Omental fat pad (tissue), 4 donors: ENCODE measurements around the gene CHERP. TPM values are rescaled to one million over a fixed set of nuclear protein-coding genes. Genes with fewer than 3 reads are reported as not detected.

Experiments used
- ATAC-seq: fragments of 150-250 bp; one replicate; pipeline ENCODE4 v1.9.1; 2016; ENCODE audit warnings: mild to moderate bottlenecking, moderate library complexity; ENCODE audit not compliant: low FRiP score
- DNase-seq: peaks from one replicate; pipeline ENCODE4 v3.0.0-alpha.2; 2019; ENCODE audit warnings: low spot score
- total RNA-seq, 4 donors: library from RNA; depleted of rRNA; stranded (reverse); fragments of >200 nt; gene quantifications; one replicate each; pipeline ENCODE4 v1.1.0, GENCODE V29; 2016
- TF ChIP-seq, protein P1 (sequence below), 3 donors: fragments of 450-650 bp; IDR thresholded peaks; one replicate each; pipeline ENCODE4 v1.5.1; 2016 to 2017; ENCODE audit warnings: antibody characterized with exemption in 3 of 3, mild to moderate bottlenecking in 3 of 3, moderate library complexity in 2 of 3

CHERP gene
- total RNA-seq, 4 donors from 2014 or later = 5.9 to 25.1 (median 10.8) TPM

DNA sequence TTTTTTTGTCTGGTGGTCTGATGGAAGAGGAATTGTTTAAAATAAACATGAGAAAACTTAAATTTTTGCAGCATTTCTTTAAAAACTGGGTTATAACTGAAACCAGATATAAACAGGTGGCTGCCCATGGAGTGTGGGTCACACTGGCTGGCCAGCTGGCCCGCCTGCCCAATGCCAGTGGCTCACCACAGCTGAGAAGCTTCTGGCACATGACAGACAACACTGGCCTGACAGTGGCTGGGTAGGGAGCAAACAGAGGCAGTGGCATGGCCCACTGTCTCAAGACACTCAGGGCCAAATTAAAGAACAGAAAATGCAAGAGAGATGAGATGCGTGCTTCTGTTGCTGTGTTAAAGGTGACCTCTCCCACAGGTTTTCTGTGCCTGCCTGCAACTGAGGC, 33.0 kb upstream of the CHERP start:
- no peak for DNase-seq
- no peak for ATAC-seq
- TF ChIP-seq, protein P1, sequence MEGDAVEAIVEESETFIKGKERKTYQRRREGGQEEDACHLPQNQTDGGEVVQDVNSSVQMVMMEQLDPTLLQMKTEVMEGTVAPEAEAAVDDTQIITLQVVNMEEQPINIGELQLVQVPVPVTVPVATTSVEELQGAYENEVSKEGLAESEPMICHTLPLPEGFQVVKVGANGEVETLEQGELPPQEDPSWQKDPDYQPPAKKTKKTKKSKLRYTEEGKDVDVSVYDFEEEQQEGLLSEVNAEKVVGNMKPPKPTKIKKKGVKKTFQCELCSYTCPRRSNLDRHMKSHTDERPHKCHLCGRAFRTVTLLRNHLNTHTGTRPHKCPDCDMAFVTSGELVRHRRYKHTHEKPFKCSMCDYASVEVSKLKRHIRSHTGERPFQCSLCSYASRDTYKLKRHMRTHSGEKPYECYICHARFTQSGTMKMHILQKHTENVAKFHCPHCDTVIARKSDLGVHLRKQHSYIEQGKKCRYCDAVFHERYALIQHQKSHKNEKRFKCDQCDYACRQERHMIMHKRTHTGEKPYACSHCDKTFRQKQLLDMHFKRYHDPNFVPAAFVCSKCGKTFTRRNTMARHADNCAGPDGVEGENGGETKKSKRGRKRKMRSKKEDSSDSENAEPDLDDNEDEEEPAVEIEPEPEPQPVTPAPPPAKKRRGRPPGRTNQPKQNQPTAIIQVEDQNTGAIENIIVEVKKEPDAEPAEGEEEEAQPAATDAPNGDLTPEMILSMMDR (IDR thresholded peaks at IDR 0.05) = no peak

DNA sequence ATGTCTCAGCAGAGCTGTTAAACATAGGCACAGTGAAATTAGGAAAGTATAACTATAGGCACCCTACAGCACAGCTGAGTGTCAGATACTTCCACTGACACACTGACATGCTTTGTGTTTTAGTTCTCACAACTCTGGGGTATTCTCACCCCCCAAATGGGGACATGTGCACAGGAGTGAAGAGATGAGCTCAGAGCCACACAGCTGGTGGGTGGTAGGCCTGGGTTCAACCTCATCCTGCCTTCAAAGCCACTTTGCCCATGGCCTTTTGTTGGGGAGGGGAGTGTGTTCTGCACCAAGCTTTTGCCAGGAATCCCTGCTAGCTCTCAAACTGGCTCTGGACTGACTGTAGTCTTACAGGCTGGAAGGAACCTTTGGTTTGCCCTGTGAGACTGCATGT, 31.7 kb upstream of the CHERP start:
- no peak for DNase-seq
- ATAC-seq = no peak
- TF ChIP-seq, protein P1 (IDR thresholded peaks at IDR 0.05) = no peak

DNA sequence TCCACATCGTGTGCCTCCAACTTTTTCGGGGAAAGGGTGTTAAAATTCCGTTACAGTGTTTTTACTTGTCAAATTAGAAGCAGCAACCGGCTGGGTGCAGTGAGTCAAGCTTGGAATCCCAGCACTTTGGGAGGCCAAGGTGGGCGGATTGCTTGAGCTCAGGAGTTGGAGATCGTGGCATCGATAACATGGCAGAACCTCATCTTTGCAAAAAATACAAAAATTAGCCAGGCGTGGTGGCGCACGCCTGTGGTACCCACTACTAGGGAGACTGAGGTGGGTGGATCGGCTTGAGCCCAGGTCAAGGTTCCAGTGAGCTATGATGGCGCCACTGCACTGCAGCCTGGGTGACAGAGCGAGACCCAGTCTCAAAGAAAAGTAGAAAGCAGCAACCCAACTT, 31.1 kb upstream of the CHERP start:
- DNase-seq (no peak), ATAC-seq (no peak)
- TF ChIP-seq, protein P1 (IDR thresholded peaks at IDR 0.05) = no peak

DNA sequence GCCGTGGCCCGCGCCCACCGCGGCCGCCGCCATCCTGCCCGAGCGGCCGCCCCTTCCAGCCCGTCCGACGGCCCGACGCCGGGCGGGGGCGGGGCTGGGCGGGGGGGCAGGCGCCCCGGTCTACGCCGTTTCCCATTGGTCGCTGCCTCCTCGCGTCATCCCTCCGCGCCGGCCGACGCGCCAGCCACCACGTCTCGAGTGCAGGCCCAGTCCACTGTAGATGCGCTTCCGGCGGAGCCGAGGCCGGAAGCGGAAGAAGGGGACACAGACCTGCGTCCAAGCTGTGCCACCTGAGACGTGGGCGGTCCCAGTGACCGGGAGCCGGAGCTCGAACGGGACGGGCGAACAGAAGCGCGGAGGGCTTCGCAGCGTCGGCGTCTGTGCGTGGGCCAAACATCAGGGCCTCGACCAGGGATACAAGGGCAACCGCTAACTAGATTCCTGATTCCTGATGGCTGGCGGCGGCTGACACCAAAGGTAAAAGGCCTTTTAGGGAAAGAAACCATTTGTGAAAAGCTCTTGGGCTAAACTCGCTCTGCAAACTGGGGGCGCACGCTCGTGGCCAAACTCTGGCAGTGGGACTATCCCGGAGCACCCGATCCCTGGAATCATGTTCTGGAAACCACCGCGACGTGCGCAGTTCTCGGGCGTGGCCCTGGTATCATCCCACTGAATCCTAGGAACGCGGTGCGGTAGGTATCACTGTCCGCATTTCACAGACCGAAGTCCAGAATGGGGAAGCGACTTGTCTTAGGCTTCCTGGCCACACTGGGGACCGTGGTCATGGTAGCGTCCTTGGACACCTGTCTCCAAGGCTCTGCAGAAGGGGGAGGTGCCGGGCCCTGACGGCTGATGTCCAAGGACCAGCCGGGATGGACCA, 30.3 kb upstream of the CHERP start, which contains the start of gene SLC35E1:
TSS of gene SLC35E1 (minus strand) at position 84 of the 880 bp plus-strand sequence. CDS start at position 33, 51 bp downstream.
- DNase-seq (peak; percentile 70), ATAC-seq (peak; percentile 94)
- TF ChIP-seq, protein P1 (IDR thresholded peaks at IDR 0.05) = no peak

DNA sequence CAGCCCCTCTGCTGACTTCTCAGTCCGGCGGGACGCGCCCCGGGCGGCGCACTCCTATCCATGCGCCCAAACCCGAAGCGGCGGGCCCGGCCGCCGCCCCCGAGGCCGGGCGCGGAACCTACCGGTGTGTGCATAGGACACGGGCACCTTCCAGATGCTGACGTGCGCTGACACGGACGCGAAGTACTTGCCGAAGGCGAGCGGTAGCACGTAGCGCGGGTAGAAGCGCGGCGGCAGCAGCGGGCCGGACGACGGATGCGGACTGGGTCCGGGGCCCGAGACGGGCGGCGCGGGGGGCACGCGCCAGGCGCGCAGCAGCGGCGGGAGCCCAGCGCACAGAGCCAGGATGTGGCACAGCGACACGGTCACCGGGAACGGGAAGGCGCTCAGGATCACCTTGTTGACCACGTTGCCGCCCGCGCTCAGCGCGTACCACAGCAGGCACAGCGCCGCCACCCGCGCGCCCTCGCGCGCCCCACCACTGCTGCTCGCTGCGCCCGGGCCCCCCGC, 29.6 kb upstream of the CHERP start:
- DNase-seq (no peak), ATAC-seq (peak; percentile 12)
- TF ChIP-seq, protein P1 (IDR thresholded peaks at IDR 0.05) = no peak

DNA sequence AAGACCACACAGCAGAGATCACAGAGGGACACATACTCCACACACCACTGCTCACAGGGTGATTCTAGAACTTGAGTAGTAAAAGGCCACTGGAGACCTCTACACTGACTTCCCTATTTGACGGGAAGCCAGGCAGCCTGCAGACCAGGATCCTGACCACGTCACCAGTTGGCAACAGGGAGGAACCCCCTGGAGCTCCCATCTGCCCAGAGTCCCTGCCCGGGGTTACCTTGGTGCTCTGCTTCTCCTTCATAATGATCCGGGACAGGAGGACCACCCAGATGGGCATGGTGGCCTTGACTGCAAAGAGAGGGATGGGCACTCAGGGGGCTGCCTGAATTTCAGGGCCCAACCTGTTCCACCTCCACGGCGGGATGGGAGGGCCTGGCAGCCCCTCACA, 29.0 kb upstream of the CHERP start:
- ATAC-seq (no peak), DNase-seq (no peak)
- TF ChIP-seq, protein P1 (IDR thresholded peaks at IDR 0.05) = no peak
